Astrocyte (in vitro differentiated cells and primary cell): ENCODE results near the gene FAM50B. TPM values are rescaled to one million over a fixed set of nuclear protein-coding genes. Genes with fewer than 3 reads are reported as not detected.
A peak's percentile ranks its signal among the peaks of the same experiment; 100 is the strongest.

Source experiments
- DNase-seq: peaks from one replicate; pipeline ENCODE4 v3.0.0-alpha.2; 2010; ENCODE audit warnings: low read depth
- FAIRE-seq: peaks from 2 replicates; lab custom pipeline; 2011; peaks lifted over from hg19 to GRCh38; lab: Jason Lieb, UNC
- H2AFZ ChIP-seq: 2 replicates; pipeline ENCODE4 v1.6.0; 2012; ENCODE audit warnings: low read depth, low read length, inconsistent platforms
- H3K27ac ChIP-seq: 2 replicates; pipeline ENCODE4 v1.5.1; 2011; ENCODE audit warnings: low read depth, low read length, inconsistent platforms
- H3K27me3 ChIP-seq: 2 replicates; pipeline ENCODE4 v1.6.0; 2011; ENCODE audit warnings: low read length, inconsistent platforms; ENCODE audit not compliant: insufficient read depth
- H3K36me3 ChIP-seq: 2 replicates; pipeline ENCODE4 v1.5.1; 2011; ENCODE audit warnings: low read length, inconsistent platforms; ENCODE audit not compliant: insufficient read depth
- H3K4me1 ChIP-seq: 2 replicates; pipeline ENCODE4 v1.5.1; 2011; ENCODE audit warnings: low read length, inconsistent platforms; ENCODE audit not compliant: insufficient read depth
- H3K4me2 ChIP-seq: 2 replicates; pipeline ENCODE4 v1.6.0; 2012; ENCODE audit warnings: low read length, inconsistent platforms
- H3K4me3 ChIP-seq: 2 replicates; pipeline ENCODE4 v1.5.1; 2011; ENCODE audit warnings: low read depth, mild to moderate bottlenecking, low read length, inconsistent platforms; ENCODE audit not compliant: insufficient read depth
- H3K79me2 ChIP-seq: 2 replicates; pipeline ENCODE4 v1.6.0; 2012; ENCODE audit warnings: mild to moderate bottlenecking, low read length, inconsistent platforms; ENCODE audit not compliant: insufficient read depth
- H3K9ac ChIP-seq: 2 replicates; pipeline ENCODE4 v1.6.0; 2012; ENCODE audit warnings: mild to moderate bottlenecking, low read length, inconsistent platforms
- H3K9me3 ChIP-seq: 2 replicates; pipeline ENCODE4 v1.5.1; 2012; ENCODE audit warnings: low read depth, mild to moderate bottlenecking, low read length, inconsistent platforms; ENCODE audit not compliant: insufficient read depth
- H4K20me1 ChIP-seq: 2 replicates; pipeline ENCODE4 v1.6.0; 2012; ENCODE audit warnings: low read length, inconsistent platforms; ENCODE audit not compliant: insufficient read depth
- H3K27ac Mint-ChIP-seq: one replicate; pipeline ENCODE4 v1.8.0; 2021; ENCODE audit warnings: mild to moderate bottlenecking, mixed read lengths; ENCODE audit not compliant: unreplicated experiment
- H3K27me3 Mint-ChIP-seq: one replicate; pipeline ENCODE4 v1.8.0; 2021; ENCODE audit warnings: low read depth, mixed read lengths; ENCODE audit not compliant: unreplicated experiment
- H3K36me3 Mint-ChIP-seq: one replicate; pipeline ENCODE4 v1.8.0; 2021; ENCODE audit warnings: low read depth, mixed read lengths; ENCODE audit not compliant: unreplicated experiment
- H3K4me1 Mint-ChIP-seq: one replicate; pipeline ENCODE4 v1.8.0; 2021; ENCODE audit warnings: low read depth, mixed read lengths; ENCODE audit not compliant: unreplicated experiment
- H3K4me3 Mint-ChIP-seq: one replicate; pipeline ENCODE4 v1.8.0; 2021; ENCODE audit warnings: mild to moderate bottlenecking, moderate library complexity, mixed read lengths; ENCODE audit not compliant: unreplicated experiment
- H3K9me3 Mint-ChIP-seq: one replicate; pipeline ENCODE4 v1.8.0; 2021; ENCODE audit warnings: mild to moderate bottlenecking, mixed read lengths; ENCODE audit not compliant: unreplicated experiment
- EZH2 ChIP-seq: IDR thresholded peaks from 2 replicates; pipeline ENCODE4 v1.6.1; 2012; ENCODE audit warnings: mild to moderate bottlenecking, low read length, inconsistent platforms; ENCODE audit not compliant: insufficient read depth
- total RNA-seq: library from RNA; stranded (reverse); gene quantifications from 2 replicates; pipeline ENCODE4 v1.2.1, GENCODE V29; 2021
- TF ChIP-seq, protein P1 (sequence below): IDR thresholded peaks from 2 replicates; pipeline ENCODE4 v1.5.1; 2011; ENCODE audit warnings: low read depth, mild to moderate bottlenecking, inconsistent platforms, low read length, moderate library complexity; ENCODE audit not compliant: insufficient read depth

Gene FAM50B
- total RNA-seq, 1 donor from 2014 or later, result 4.6 TPM

DNA sequence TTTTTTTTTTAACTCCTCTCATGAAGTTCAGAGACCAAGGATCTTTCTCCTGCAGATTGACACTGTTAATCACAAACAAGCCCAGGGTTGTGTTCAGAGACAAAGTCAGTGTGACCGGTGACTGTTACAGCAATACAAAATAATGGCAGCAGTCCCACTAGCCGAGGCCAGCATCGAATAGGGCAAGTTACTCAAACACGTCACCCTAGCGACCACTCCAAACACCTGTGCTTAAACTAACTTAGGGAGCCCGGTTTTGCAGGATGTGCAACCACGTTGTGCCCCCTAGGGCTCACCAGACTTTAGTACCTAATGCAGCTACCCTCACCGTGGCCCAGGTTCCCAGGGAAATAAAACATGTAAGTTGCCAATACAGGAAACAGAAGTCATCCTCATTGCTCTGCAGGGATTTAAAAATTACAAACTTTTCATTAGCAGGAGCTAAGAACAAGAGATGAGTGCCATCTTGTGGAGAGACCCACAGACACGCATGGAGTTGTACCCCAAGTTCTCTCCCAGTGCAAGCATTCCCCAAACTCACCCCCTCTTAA, 38.1 kb downstream of the FAM50B start:
- Mint-ChIP-seq H3K36me3 (no peaks in the 10 kb centered on the region), H3K27ac (no peak overlapping the region), H3K9me3 (no peaks in the 10 kb centered on the region), H3K27me3 (peaks cover 9% of the 10 kb centered on the region), H3K4me3 (no peak overlapping the region), H3K4me1 (peaks cover 14% of the 10 kb centered on the region)
- Histone ChIP-seq H4K20me1 (no peaks in the 10 kb centered on the region), H2AFZ (no peak overlapping the region), H3K4me3 (no peak overlapping the region), H3K9me3 (no peaks in the 10 kb centered on the region), H3K79me2 (no peaks in the 10 kb centered on the region), H3K4me2 (no peak overlapping the region), H3K4me1 (peaks cover 11% of the 10 kb centered on the region), H3K36me3 (no peaks in the 10 kb centered on the region), H3K27ac (no peak overlapping the region), H3K9ac (no peak overlapping the region), H3K27me3 (no peaks in the 10 kb centered on the region)
- FAIRE-seq (no peak), DNase-seq (no peak)
- no peak for TF ChIP-seq EZH2
- TF ChIP-seq, protein P1, sequence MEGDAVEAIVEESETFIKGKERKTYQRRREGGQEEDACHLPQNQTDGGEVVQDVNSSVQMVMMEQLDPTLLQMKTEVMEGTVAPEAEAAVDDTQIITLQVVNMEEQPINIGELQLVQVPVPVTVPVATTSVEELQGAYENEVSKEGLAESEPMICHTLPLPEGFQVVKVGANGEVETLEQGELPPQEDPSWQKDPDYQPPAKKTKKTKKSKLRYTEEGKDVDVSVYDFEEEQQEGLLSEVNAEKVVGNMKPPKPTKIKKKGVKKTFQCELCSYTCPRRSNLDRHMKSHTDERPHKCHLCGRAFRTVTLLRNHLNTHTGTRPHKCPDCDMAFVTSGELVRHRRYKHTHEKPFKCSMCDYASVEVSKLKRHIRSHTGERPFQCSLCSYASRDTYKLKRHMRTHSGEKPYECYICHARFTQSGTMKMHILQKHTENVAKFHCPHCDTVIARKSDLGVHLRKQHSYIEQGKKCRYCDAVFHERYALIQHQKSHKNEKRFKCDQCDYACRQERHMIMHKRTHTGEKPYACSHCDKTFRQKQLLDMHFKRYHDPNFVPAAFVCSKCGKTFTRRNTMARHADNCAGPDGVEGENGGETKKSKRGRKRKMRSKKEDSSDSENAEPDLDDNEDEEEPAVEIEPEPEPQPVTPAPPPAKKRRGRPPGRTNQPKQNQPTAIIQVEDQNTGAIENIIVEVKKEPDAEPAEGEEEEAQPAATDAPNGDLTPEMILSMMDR, result peak; percentile 45

DNA sequence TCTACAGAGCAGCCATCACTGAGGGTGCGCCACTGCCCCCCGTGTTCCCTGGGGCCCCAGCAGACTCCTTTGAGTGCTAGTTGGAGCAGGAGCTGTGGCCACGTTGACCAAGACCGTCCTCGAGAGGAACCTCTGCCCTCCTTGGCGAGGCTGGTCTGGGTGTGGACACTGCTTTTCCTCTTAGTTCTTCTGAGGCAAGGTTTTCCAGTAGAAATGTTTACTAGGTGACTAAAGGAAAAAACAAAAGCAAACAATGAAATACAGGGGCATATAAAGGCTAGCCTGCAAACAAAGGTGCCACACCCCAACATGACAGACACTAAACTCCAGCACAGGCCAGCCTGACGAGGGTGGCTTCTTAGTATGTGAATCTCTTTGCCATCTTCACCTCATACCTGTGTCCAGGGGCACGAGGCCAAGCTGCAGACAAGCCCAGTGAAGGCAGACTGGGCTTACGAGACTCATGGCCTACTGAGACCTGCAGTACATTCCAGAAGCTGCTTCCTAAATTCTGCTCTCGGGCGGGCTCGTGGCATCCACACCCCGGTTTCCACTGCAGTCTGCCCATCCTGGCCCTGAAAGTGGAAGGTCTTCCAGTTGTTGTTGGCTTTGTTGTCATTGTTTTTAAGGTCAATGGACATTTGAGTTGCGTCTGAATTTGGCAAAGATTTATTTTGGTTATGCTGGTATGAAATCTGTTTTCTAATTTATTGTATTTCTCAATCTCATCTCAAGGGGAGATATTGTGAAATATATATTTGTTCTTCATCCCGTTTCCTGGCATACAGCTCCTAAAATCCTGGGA, 39.2 kb downstream of the FAM50B start:
- Histone ChIP-seq H3K4me3 (no peak overlapping the region), H3K27ac (no peak overlapping the region), H3K36me3 (no peaks in the 10 kb centered on the region), H3K9me3 (no peaks in the 10 kb centered on the region), H2AFZ (no peak overlapping the region), H4K20me1 (no peaks in the 10 kb centered on the region), H3K79me2 (no peaks in the 10 kb centered on the region), H3K27me3 (no peaks in the 10 kb centered on the region), H3K4me2 (no peak overlapping the region), H3K9ac (no peak overlapping the region), H3K4me1 (peaks cover 11% of the 10 kb centered on the region)
- Mint-ChIP-seq H3K9me3 (no peaks in the 10 kb centered on the region), H3K27me3 (peaks cover 9% of the 10 kb centered on the region), H3K4me3 (no peak overlapping the region), H3K4me1 (peaks cover 14% of the 10 kb centered on the region), H3K27ac (no peak overlapping the region), H3K36me3 (no peaks in the 10 kb centered on the region)
- TF ChIP-seq EZH2, result no peak
- TF ChIP-seq, protein P1, result no peak
- DNase-seq, result no peak
- FAIRE-seq, result no peak

DNA sequence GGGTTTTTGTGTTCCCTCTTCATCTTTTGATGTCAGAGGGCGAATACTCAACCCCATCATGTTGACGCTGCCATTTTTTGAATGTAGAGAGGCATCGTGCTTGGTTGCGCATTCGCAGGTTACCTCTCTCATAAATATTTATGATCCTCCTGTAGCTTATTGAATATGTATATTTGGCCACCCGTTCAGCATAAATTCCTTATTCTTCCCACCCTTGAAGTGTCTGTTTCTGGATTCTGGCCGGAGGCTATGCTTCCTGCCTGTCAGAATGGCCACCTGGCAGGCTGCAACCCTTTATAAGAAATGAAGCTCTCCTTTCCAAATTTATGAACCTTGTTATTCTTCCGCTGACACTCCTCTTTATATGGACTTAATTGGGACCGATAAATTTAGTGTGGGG, 40.9 kb downstream of the FAM50B start:
- Histone ChIP-seq H2AFZ (no peak overlapping the region), H4K20me1 (no peaks in the 10 kb centered on the region), H3K9me3 (no peaks in the 10 kb centered on the region), H3K27me3 (no peaks in the 10 kb centered on the region), H3K27ac (no peak overlapping the region), H3K36me3 (no peaks in the 10 kb centered on the region), H3K79me2 (no peaks in the 10 kb centered on the region), H3K4me2 (no peak overlapping the region), H3K9ac (no peak overlapping the region), H3K4me3 (no peak overlapping the region), H3K4me1 (no peaks in the 10 kb centered on the region)
- FAIRE-seq (no peak), DNase-seq (no peak)
- H3K4me3 Mint-ChIP-seq, result no peak overlapping the region
- H3K4me1 Mint-ChIP-seq, result peaks cover under 1% of the 10 kb centered on the region
- H3K9me3 Mint-ChIP-seq, result no peaks in the 10 kb centered on the region
- TF ChIP-seq, protein P1, result no peak
- TF ChIP-seq EZH2, result no peak
- H3K27me3 Mint-ChIP-seq, result peaks cover 9% of the 10 kb centered on the region
- no peak overlapping the region for H3K27ac Mint-ChIP-seq
- H3K36me3 Mint-ChIP-seq, result no peaks in the 10 kb centered on the region
